ENCODE measurements around the gene NANOS2.

The NANOS2 gene

DNA sequence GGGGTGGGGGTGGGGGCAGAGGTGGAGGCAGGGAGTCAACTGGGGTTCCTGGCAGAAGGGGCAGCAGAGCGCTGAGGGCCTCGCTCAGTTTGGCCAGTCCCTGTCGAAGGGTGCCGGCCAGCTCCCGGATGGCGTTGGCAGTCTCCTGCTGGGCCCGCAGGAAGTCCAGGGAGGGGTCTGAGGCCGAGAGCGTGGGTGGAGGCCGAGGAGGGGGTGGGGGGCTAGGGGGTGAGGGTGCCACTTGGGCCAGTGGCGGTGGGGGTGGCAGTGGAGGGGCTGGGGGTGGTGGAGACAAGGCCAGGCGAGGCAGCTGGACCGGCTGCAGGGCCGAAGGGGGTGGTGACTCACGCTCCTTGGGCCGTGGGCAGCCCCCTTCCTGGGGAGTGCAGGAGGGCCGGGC, 23.7 kb downstream of the NANOS2 start:
- no peak for DNase-seq

DNA sequence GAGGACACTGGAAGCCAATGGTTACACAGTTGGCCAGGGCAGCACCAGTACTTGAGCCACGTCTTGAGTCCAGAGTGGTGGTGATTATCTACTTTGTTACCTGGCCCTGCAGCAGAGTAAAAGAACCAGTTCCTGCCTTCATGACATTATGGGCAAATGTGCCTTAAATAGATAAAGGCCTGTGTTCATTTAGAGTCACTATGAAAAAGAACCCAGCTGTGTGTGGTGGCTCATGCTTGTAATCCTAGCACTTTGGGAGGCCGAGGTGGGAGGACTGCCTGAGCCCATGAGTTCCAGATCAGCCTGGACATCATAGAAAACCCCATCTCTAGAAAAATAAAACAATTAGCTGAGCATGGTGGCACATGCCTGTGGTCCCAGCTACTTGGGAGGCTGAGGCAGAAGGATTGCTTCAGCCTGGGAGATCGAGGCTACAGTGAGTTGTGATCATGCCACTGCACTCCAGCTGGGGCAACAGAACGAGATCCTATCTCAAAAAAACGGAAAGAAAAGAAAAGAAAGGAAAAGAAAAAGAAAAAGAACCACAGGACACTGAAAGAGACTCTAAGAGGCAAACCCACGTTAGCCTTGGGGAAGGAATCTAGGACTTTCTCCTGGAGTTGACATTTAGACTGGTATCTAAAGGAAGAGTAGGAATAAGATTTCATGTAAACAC, 25.2 kb downstream of the NANOS2 start:
- DNase-seq = no peak

DNA sequence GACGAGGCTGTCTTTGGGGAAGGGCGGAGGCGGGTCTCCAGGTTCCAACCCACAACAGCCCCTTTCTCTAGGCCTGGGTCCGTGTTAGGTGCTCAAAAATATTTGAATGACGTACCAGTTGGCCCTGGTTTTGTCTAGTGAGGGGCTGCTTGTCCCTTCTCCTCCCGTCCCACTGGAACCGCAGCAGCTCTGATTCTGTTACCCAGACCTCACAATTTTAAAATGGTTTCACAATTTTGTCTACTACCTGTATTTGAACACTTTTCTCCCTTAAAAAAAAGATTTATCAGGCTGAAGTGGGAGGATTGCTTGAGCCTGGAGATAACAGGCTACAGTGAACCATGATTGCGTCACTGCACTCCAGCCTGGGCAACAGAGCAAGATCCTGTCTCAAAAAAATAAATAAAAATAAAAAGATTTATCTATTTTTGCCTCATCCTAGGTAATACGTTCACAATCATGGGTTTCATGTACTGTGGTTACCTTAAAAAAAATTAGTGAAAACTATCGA, 27.3 kb downstream of the NANOS2 start:
- DNase-seq = no peak

DNA sequence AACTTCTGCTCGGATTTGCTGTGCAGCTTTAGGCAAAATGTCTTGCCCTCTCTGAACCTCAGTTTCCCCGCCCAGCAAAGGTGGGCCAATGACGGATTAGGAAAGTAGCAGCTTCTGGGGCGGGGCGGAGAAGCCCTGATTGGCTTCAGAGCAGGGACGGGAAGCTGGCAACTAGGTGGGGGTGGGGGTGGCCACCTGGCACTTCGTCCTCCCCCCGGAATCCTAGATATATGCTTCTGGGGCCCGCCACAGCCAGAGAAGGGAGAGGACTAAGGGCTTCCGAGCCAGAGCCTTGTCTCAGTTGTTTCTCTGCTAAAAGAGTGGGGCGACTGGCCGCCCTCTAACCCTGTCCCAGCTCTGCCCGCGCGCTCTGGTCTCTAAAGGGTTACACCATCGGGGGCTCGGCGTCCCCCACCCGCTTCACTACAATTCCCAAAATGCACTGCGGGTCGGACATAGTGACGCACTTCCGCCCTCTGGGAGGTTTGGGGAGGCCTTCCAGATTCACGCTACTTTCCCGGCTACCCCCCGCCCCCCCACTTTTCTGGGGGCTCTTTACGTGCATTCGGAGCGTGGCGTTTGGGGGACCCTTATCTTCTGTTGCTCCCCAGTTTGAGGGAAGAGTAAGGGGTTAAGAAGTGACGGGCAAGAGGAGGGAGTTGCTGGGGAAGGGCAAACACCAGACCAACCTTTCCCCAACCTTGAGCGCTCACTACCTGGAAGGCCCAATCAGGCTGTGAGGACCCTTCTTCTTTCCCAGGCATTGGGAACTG, 28.0 kb downstream of the NANOS2 start:
- peak; percentile 91 for DNase-seq

DNA sequence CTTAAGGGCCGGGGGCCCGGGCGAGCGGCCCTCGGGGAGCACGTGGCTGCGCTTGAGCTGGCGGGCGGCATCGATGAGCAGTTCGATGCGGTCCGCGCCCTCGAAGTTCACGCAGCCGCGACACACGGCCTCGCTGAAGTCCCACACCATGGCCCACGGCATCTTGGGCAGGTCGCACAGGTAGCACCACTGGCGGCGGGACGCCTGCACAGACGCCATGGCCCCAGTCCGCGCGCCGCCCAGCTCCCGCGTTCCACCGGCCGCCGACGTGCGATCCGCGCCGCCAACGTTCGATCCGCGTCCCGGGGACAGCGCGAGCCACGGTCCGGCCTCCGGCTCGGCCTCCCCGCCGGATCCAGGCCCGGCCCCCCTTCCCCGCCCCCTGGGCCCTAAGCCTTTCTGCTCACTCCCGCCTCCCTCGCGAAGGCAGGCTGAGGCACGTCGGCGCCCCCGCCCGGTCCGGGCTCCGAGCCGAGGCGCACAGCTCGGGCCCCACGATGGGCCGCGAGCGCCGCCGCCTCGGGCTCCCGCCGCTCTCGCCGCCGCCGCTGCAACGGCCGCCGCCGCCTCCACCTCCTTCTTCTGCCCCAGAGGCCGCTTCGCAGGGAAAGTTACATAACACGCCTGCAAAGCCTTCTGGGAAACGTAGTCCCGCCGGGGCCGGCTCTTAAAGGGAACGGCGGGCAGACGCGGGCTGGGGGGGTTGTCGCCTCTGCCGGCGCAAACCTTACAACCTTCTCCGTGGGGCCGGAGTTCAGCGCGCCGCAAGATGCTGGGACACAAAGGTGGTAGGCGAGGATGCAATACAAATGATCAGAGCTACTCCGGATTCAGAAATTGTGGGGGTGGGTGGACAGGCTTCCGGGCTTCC, 28.8 kb downstream of the NANOS2 start, which contains the start of gene IRF2BP1:
Gene IRF2BP1 (minus strand): TSS at position 586 of the 871 bp plus-strand sequence. CDS start 367 bp downstream, at position 219.
- DNase-seq = peak; percentile 83 to 91

DNA sequence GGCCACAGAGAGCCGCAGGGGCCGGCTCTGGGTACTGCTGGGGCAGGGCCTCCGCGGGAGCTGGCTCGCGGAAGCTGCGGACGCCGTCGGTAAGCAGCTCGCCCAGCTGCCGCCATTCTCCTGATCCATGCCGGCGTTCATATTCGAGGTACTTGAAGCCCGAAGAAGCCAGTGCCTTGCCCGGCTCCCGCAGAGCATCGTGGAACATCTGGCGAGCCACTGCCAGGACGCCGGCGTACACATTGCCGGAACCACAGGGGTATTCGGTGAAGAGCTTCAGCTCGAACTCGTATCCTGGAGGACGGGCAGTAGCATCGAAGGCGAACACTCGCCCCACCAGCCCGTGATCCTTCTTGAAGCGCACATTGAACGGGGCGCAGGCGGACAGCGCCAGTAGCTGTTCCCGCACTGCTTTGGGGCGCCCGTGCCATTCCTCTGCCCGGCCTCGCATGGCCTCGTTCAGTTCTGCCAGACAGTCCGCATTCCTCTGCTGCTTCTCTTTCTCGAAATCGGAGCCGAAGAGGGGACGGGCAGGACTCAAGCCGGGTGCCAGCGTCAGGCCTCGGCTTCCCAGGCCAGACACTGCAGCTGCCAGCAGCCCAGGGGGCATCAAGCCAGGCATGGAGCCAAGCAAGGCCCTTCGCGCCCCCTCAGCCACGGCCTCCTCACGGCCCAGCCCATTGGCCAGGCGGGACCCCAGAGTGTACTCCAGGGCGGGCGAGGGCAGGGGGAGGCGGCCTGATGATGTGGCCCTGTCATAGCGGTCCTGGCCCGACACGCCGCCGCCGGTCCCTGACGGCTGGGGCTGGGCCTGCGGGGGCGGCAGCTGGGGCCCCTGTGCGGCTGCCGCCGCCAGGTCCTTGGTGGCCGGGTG, 29.7 kb downstream of the NANOS2 start:
- DNase-seq = no peak

DNA sequence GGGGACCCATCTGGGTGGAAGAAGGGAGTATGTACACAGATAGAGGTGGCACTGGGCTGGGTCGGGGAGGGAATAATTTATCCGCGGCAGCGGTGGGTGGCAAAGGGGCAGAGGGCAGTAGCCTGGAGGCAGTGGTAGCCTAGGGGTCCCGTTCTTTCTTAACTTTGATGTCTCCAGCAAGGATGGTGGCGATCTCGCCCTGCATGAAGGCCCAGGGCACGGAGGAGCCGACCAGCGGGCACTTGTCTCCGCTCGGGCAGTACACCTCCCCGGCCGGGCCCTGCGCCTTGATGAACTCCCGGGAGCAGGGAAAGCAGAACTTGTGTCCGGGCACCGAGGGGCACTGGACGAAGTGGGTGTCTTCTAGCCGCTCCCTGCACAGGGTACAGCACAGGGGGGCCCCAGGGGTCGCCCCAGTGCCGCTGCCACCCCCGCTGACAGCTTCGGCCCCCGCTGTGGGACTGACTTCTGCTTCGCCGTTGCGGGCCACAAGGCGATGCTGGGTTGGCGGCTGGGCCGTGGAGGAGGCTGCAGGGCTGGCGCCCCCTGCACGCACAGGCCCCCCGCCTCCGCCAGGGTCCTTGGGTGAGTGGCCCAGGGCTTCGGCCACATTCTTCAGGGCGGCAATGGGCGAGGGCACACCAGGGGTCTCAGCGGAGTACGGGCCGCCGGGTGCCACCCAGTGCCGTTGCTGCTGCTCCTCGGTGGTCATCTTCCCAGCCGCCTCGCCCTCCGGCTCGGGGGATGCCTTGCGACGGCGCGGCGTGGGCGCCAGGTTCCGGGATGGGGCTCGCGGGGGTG, 30.5 kb downstream of the NANOS2 start:
- DNase-seq = no peak

DNA sequence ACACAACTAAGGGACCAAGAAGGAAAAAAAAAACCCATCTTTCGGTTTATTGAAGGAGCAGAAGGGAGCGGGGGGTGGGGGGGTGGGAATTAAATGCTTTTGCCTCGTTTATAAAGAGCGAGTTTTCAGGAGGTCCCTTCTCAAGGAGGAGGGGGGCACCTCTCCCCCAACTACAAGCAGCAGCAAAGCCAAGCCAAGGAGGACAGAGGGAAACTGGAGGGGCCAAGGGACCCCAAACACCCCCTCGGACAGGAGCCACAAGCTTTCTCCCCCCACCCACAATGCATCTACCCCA, 31.0 kb downstream of the NANOS2 start:
- DNase-seq = no peak

DNA sequence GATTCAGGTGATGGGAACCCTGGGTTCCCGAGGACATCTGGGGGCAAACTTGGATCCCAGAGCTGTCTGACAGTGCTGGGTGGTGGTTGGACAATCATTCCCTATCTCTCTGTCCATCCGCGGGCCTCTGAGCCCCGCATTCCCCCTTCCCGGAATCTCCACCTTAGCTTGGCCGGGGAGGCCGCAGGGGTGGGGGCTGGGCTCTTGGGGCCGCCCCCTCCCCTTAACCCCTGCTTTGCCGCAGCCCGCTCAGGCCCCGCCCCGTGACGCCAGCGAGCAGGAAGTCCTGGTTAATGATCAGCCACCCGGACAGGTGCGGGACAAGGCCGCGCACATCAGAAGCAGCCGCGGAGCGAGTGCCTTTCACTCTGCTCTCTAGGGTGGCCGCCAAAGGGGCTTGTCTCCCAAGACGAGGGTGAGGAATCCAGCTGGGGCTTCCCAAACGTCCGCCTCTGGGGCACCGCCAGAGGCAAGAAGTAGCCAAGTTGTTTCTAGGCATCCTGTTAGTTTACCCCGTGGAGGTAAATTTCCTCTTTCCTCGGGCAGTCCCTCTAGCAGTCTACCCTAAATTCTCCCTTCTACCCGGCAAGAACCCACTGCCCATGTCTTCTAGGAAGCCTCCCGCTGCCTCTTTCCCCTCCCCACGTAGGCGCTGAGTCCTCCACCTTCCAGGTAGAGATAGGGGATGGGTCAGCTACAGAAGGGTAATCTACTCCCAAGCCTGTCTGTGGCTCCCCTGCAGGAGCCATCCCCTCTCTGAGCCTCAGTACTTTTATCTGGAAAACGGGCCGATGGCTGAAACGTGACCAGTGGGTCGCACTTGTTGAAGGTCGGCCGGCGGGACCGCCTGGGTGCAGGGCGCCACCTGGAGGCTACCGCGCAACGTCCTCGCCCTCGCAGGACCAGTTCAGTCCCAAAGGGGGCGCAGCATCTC, 31.7 kb downstream of the NANOS2 start:
- DNase-seq = peak; percentile 75 to 82

DNA sequence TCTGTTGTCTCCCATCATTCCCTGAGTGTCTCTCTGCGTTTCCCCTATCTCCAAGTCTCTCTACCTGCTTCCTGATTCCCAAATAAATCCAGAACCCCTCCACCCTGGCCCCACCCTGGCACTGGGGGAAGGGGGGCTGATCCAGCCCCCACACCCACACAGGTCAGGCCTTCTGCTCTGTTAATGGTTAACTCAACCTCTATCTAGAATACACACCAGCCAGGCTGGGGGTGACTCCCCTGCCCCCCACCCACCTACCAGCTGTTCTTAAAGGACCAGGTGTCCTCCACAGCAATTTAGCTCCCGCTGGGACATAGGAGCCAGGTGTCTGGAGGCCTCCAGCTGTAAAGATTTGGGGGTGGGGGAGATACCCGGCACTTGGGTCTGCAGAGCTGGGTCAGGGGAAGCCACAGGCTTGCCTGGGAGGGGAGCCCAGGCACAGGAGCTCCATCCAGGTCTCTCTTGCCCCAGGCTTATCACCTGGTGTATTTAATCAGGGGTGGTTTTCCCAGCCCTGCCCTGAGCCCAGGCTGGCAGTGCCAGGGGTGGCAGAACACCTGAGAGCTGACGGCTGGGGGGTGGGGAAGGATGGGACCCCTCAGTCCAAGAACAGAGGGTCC, 32.6 kb downstream of the NANOS2 start:
- no peak for DNase-seq

DNA sequence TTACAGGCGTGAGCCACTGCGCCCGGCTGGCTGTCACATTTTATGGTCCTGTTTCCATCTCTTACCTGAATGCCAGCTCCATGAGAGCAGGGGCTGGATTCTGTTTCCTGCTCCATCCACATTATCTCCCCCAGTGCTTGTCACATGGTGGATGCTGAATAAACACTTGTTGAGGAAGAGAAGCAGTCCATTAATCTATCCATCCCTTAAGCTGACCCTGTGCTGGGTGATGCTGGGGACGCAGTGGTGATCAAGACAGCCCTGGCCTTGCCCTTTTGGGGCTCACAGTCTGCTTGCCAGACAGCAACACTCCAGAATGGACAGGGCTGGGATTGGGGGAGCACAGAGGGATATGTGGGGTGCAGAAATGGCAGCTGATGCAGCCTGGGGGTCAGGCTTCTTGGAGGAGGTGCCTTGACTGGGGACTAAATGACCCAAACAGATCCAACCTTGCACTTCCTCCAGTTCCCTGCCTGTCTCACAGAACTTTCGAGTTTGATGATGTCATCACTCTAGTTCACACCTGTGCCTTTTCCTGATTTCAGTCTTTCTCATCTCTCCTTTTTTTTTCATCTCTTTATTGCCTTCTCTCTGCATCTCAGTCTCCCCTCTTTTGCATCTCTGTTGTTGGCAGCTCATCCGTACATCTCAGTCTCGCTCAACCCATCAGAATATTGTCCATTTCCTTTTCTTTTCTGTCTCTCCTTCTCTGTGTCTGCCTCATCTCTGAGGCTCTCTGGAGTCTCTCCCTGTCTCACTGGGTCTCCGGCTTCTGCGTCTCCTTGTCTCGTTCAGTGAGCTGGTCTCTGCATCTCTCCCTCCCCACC, 33.3 kb downstream of the NANOS2 start:
- no peak for DNase-seq

DNA sequence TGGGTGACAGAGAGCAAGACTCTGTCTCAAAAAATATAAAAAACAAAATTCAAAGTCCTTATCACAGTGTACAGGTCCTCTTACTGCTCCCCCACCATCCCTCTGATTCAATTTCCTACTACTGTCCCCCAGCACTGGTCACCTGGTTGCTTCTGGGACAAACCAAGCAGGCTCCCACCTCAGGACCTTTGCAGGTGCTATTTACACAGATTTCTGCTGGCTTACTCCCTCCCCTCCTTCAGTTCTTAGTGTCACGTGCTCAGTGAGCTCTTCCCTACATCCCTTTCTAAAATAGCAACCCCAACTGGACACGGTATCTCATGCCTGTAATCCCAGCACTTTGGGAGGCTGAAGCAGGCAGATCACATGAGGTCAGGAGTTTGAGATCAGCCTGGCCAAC, 34.6 kb downstream of the NANOS2 start:
- DNase-seq = no peak

DNA sequence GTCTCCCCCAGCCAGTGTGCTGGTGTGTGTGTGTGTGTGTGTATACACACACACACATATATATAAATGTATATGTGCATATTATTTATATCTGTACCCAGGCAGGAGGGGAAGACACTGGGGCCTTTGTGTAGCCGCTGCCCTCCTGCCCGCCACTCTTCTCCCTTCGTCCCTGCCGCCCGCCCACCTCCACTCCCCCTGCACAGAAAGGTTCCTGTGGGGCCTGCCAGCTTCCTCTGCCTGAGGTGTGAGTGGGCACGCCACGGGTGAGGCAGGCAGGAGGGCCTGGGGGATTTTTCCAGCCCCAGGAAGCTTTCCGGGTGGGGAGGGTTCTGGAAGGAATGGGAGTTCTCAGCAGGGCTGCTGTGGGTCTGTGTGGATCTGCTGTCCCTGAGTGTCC, 35.5 kb downstream of the NANOS2 start:
- DNase-seq = no peak

DNA sequence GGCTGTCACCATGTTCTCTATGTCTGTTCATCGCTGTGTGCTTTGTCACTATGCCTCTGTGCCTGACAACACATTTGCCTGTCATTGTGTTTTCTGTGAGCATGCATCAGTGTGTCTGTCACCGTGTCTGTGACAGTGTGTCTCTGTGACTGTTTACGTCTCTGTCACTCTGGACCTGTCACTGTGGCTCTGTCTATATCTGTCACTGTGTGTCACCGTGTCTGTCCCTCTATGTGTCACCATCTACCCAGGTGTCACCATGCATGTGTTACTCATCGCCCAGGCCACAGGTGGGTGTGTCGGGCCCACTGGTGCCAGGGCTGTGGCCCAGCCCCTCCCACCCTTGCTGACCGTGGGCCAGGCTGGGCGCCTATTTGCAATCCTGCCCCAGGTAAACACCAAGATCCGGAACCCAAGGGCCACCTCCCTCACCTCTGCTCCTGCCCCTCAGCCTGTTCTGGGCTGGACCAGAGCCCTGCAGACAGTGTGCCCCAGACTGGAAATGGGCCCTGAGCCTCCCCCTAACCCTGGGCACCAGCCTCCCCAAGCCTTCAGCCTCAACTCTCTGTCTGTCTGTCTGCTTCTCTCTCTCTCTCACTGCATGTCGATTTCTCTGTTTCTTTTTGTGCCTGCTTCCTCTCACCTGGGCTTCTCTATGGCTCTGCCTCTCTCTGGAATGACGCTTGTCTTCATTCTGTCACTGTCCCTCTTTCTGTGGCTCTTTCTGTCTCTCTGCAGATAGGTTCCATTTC, 36.4 kb downstream of the NANOS2 start:
- DNase-seq = no peak

DNA sequence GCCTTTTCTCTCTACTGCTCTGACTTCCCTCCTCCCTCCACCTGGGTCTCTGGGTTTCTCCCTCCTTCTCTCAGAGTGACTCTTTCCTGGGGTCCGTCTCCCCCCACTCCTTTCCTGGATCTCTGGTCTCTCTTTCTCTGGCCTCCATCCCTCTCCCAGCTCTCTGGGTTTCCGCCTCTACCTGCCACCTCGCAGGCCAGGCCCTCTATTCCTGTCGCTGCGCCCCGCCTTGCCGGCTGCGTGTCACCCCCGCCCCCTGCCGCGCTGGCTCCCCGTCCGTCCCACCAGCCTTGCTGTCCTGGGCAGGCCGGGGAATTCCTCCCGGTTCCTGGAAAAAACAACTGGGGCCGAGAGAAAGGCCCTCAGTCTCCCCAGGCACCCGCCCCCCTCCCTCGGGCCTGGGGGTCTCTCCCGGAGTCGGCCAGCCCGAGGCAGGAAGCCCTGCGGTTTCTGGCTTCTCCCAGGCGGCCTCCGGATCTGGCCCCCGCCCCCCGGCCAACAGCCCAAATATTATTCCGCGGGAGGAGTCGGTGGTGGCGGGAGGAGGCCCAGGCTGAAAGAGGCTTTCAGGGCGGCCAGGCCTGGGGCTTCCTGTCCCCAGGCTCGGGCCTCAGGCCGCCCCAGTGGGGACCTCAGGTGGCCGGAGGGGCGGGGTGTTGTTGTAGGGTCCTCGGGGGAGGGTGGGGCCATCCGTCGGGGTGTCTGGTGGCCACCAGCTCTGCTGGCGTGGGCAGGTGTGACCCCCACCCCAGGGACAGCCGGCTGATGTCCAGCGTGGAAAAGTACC, 38.0 kb downstream of the NANOS2 start:
- peak; percentile 24 to 45 for DNase-seq

DNA sequence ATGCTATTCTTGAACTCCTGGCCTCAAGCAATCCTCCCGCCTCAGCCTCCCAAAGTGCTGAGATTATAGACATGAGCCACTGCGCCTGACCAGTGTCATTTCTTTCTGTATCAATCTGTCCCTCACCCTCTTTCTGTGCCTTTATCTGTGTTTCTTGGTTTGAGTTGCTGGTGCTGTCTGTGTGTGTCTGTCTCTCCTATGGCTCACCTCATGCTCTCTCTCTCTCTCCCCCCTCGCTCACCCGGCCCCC, 38.5 kb downstream of the NANOS2 start:
- no peak for DNase-seq

DNA sequence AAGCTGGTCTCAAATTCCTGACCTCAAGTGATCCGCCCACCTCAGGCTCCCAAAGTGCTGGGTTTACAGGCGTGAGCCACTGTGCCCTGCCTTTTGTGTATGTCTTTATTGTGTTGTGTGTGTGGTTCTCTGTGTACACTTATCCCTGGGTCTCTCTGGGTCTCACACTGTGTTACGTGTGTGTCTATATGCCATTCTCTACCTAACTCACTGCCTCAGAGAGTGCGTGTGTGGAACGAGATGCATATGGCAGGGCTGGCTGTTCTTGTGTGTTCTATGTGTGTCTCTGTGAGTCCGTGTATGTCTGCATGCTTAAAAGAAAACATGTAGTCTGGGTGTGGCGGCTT, 40.0 kb downstream of the NANOS2 start:
- DNase-seq = no peak
